Activated CD4-positive, alpha-beta T cell treated with anti-CD3 and anti-CD28 coated beads, Interleukin-2, amount 10 ng/mL, durations not matched to agents 24 days and 14 days (primary cell): ENCODE data around the gene TMEM254. TPM values are rescaled to one million over a fixed set of nuclear protein-coding genes. Genes with fewer than 3 reads are reported as not detected.
"Not testable (repeated sequence)": the region's sequence is repeated elsewhere in the genome, so short reads cannot be mapped to it uniquely, and the experiment has no call there.

Source experiments
- DNase-seq: peaks from one replicate; pipeline ENCODE4 v3.0.0; 2022
- H3K27ac Mint-ChIP-seq: one replicate; pipeline ENCODE4 v1.8.0; 2022; ENCODE audit warnings: mild to moderate bottlenecking, mixed read lengths
- H3K27me3 Mint-ChIP-seq: one replicate; pipeline ENCODE4 v1.8.0; 2022; ENCODE audit warnings: mixed read lengths
- H3K36me3 Mint-ChIP-seq: one replicate; pipeline ENCODE4 v1.8.0; 2022; ENCODE audit warnings: low read depth, mild to moderate bottlenecking, mixed read lengths
- H3K4me1 Mint-ChIP-seq: one replicate; pipeline ENCODE4 v1.8.0; 2021; ENCODE audit warnings: mixed read lengths
- H3K4me3 Mint-ChIP-seq: one replicate; pipeline ENCODE4 v1.8.0; 2022; ENCODE audit warnings: mild to moderate bottlenecking, moderate library complexity, mixed read lengths
- H3K9me3 Mint-ChIP-seq: one replicate; pipeline ENCODE4 v1.8.0; 2021; ENCODE audit warnings: mixed read lengths
- intact Hi-C: fragments of 100-400 bp; cut with micrococcal nuclease; formaldehyde crosslinking; loops from one replicate; pipeline ENCODE4 v1.15.1; 2023
- total RNA-seq: library from RNA; stranded (reverse); gene quantifications from 2 replicates; pipeline ENCODE4 v1.2.3, GENCODE V29; 2022

TMEM254 gene
- total RNA-seq = 13.1 and 14.8 TPM in 2 replicates

DNA sequence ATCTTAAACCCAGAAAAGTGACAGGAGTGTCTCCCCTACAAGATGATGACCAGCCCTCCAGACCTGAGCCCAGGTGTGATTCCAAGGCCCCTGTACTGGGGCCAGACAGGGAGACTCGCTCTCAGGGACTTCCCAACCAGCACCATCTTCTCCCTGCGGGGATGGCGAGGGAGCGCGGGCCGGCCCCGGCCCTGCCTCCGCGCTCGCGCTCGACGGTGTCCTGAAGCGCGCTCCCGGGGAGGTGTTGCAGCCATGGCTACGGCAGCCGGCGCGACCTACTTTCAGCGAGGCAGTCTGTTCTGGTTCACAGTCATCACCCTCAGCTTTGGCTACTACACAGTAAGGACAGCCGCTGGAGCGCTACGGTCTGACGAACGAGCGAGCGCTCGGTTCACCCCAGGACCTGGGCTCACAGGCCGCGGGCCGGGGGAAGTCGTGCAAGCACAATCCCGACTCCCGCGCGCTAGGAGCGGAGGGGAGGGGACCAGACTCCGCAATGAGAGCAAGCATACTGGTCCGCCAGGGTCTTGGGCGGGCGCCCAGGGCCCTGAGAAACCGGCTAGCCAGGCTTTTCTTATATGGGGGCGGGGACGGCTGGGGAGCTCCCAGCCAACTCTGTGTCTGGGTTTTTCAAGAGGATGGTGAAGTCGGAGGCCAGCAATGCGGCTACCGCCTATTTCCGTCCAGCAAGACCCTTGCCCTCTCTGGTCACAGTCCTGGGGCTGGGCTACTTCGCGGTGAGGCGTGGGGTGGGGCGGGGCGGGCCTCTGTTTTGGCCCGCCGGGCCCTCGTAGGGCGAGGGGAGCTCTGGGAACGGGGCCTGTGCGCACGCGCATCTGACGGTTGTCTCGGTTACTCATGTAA, at the start of gene TMEM254:
Gene TMEM254 (plus strand): TSS at position 218 of the 864 bp plus-strand sequence. CDS start 35 bp downstream, at position 253.
- no peaks in the 10 kb centered on the region for H3K27me3 Mint-ChIP-seq
- no peaks in the 10 kb centered on the region for H3K36me3 Mint-ChIP-seq
- peak; percentile 97 for DNase-seq
- peaks cover 23% of the 10 kb centered on the region for H3K4me1 Mint-ChIP-seq
- intact Hi-C loops = loop anchor here (5.0 kb wide), 2 partner anchors 109 to 124 kb away; no protein-coding TSS in a partner anchor
- H3K9me3 Mint-ChIP-seq = no peaks in the 10 kb centered on the region
- peak within 1 kb of the TSS; percentile 97 for H3K4me3 Mint-ChIP-seq
- H3K27ac Mint-ChIP-seq = peak within 1 kb of the TSS; percentile 97

GRCh38 chr10:80029205-80029604, 49.3 kb upstream of the TMEM254 start:
- DNase-seq, intact Hi-C loops, H3K36me3 Mint-ChIP-seq, H3K27ac Mint-ChIP-seq, H3K27me3 Mint-ChIP-seq, H3K4me3 Mint-ChIP-seq, H3K9me3 Mint-ChIP-seq, H3K4me1 Mint-ChIP-seq: not testable (repeated sequence)

DNA sequence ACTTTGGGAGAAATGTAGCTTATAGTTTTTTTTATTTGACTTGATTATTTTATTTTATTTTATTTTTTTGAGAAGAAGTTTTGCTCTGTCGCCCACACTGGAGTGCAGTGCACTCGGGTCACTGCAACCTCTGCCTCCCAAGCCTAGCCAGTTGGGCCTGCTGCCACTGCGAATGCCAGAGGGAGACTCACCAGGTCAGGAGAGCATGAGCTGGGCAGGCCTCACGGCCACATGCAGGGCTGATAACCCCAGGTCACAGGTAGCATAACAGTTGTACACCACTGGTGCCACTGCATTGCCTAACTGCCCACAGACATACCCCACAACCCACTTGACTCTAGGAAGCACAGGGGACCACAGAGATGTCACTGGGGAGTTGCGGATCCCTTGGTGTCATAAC, 48.6 kb upstream of the TMEM254 start:
- H3K4me3 Mint-ChIP-seq, DNase-seq, H3K27ac Mint-ChIP-seq, H3K27me3 Mint-ChIP-seq, H3K4me1 Mint-ChIP-seq, intact Hi-C loops, H3K9me3 Mint-ChIP-seq, H3K36me3 Mint-ChIP-seq: not testable (repeated sequence)

- H3K9me3 Mint-ChIP-seq = no peaks in the 10 kb centered on the region
- no peak overlapping the region for H3K4me3 Mint-ChIP-seq
- intact Hi-C loops = no loop called here
- peaks cover 3% of the 10 kb centered on the region for H3K27me3 Mint-ChIP-seq
- H3K36me3 Mint-ChIP-seq = no peaks in the 10 kb centered on the region
- no peak for DNase-seq
- H3K27ac Mint-ChIP-seq = no peak overlapping the region
- H3K4me1 Mint-ChIP-seq = no peaks in the 10 kb centered on the region
Observed at GRCh38 chr10:80032503-80032902, 46.0 kb upstream of the TMEM254 start.

- H3K4me3 Mint-ChIP-seq, intact Hi-C loops, H3K27ac Mint-ChIP-seq, H3K4me1 Mint-ChIP-seq, H3K27me3 Mint-ChIP-seq, H3K9me3 Mint-ChIP-seq, DNase-seq, H3K36me3 Mint-ChIP-seq: not testable (repeated sequence)
Observed at GRCh38 chr10:80034766-80035165, 43.7 kb upstream of the TMEM254 start.

DNA sequence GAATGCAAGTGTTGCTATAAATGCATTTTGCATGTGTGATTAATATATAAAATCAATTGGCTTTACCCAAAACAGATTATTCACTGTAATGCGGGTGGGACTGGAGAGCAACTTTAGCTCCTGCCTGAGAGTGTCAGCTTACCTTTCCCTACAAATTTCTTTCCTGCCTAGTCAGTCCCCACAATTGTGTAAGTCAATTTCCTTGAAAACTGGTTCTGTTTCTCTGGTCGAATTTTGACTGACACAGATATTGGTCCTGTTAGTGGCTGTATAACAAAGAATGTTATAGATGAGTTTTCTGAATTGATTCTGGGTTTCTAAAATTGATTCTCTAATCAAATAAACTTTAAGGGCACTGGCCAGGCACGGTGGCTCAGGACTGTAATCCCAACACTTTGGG, 43.0 kb upstream of the TMEM254 start:
- H3K27me3 Mint-ChIP-seq, H3K36me3 Mint-ChIP-seq, H3K4me3 Mint-ChIP-seq, H3K4me1 Mint-ChIP-seq, H3K9me3 Mint-ChIP-seq, intact Hi-C loops, DNase-seq, H3K27ac Mint-ChIP-seq: not testable (repeated sequence)

DNA sequence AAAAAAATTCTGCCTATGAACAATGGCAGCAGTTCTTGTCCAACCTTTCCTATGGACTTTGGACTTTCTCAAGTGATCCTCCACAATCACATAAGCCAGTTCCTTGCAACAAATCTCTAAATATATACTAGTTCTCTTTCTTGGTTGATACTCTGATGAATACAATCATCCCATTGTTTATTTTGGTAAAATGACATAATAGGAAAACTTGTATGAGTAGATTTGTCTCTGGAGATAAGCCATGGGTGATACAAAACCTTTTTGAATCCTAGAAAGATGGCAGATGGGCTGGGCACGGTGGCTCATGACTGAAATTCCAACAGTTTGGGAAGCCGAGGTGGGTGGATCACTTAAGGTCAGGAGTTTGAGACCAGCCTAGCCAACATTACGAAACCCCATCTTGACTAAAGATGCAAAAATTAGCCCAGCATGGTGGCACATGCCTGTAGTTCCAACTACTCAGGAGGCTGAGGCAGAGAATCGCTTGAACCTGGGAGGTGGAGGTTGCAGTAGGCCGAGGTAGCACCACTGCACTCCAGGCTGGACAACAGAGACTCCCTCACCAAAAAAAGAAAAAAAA, 41.5 kb upstream of the TMEM254 start:
- intact Hi-C loops, H3K36me3 Mint-ChIP-seq, H3K4me3 Mint-ChIP-seq, H3K9me3 Mint-ChIP-seq, DNase-seq, H3K27ac Mint-ChIP-seq, H3K4me1 Mint-ChIP-seq, H3K27me3 Mint-ChIP-seq: not testable (repeated sequence)

- H3K27me3 Mint-ChIP-seq, H3K9me3 Mint-ChIP-seq, H3K4me1 Mint-ChIP-seq, H3K27ac Mint-ChIP-seq, DNase-seq, intact Hi-C loops, H3K4me3 Mint-ChIP-seq, H3K36me3 Mint-ChIP-seq: not testable (repeated sequence)
Observed at GRCh38 chr10:80038226-80038625, 40.2 kb upstream of the TMEM254 start.

- no peaks in the 10 kb centered on the region for H3K27me3 Mint-ChIP-seq
- no peaks in the 10 kb centered on the region for H3K36me3 Mint-ChIP-seq
- intact Hi-C loops = no loop called here
- H3K9me3 Mint-ChIP-seq = no peaks in the 10 kb centered on the region
- no peak overlapping the region for H3K4me3 Mint-ChIP-seq
- H3K4me1 Mint-ChIP-seq = no peaks in the 10 kb centered on the region
- no peak for DNase-seq
- no peak overlapping the region for H3K27ac Mint-ChIP-seq
Observed at GRCh38 chr10:80041162-80041561, 37.3 kb upstream of the TMEM254 start.

GRCh38 chr10:80044935-80045334, 33.5 kb upstream of the TMEM254 start:
- not testable (repeated sequence) for H3K4me3 Mint-ChIP-seq, H3K27me3 Mint-ChIP-seq

GRCh38 chr10:80046629-80047441, 31.6 kb upstream of the TMEM254 start:
- H3K4me1 Mint-ChIP-seq = no peaks in the 10 kb centered on the region
- intact Hi-C loops = no loop called here
- H3K27me3 Mint-ChIP-seq = no peaks in the 10 kb centered on the region
- no peak overlapping the region for H3K27ac Mint-ChIP-seq
- H3K36me3 Mint-ChIP-seq = no peaks in the 10 kb centered on the region
- DNase-seq = peak; percentile 91
- no peak overlapping the region for H3K4me3 Mint-ChIP-seq
- H3K9me3 Mint-ChIP-seq = no peaks in the 10 kb centered on the region

More at GRCh38 chr10:80044935-80045334, 33.5 kb upstream of the TMEM254 start:
- H3K9me3 Mint-ChIP-seq, DNase-seq, H3K27ac Mint-ChIP-seq, intact Hi-C loops, H3K4me1 Mint-ChIP-seq, H3K36me3 Mint-ChIP-seq: not testable (repeated sequence)

GRCh38 chr10:80050752-80051151, 27.7 kb upstream of the TMEM254 start:
- no peaks in the 10 kb centered on the region for H3K36me3 Mint-ChIP-seq
- no peaks in the 10 kb centered on the region for H3K4me1 Mint-ChIP-seq
- no peak for DNase-seq
- no peaks in the 10 kb centered on the region for H3K9me3 Mint-ChIP-seq
- H3K27me3 Mint-ChIP-seq = peaks cover 2% of the 10 kb centered on the region
- intact Hi-C loops = no loop called here
- no peak overlapping the region for H3K27ac Mint-ChIP-seq
- no peak overlapping the region for H3K4me3 Mint-ChIP-seq

GRCh38 chr10:80051993-80052392, 26.5 kb upstream of the TMEM254 start:
- no peaks in the 10 kb centered on the region for H3K36me3 Mint-ChIP-seq
- H3K27ac Mint-ChIP-seq = no peak overlapping the region
- intact Hi-C loops = no loop called here
- H3K27me3 Mint-ChIP-seq = peaks cover 2% of the 10 kb centered on the region
- DNase-seq = no peak
- H3K4me1 Mint-ChIP-seq = no peaks in the 10 kb centered on the region
- H3K9me3 Mint-ChIP-seq = no peaks in the 10 kb centered on the region
- H3K4me3 Mint-ChIP-seq = no peak overlapping the region

GRCh38 chr10:80055760-80056159, 22.7 kb upstream of the TMEM254 start:
- Mint-ChIP-seq H3K36me3 (no peaks in the 10 kb centered on the region), H3K4me1 (peaks cover 3% of the 10 kb centered on the region), H3K4me3 (no peak overlapping the region), H3K27ac (no peak overlapping the region), H3K9me3 (no peaks in the 10 kb centered on the region), H3K27me3 (peaks cover 2% of the 10 kb centered on the region)
- no peak for DNase-seq
- intact Hi-C loops = loop anchor here (5.0 kb wide), 1 partner anchor 77 kb away; the partner anchor contains the start of gene PLAC9
